HG03095 (cell line): ENCODE measurements around the gene NTRK3.

ENCODE experiments used
- ATAC-seq: cut with Tn5 transposase; IDR thresholded peaks from one replicate; pipeline ENCODE4 v1.9.1; 2021; ENCODE audit warnings: moderate library complexity; ENCODE audit not compliant: unreplicated experiment

NTRK3 gene

DNA sequence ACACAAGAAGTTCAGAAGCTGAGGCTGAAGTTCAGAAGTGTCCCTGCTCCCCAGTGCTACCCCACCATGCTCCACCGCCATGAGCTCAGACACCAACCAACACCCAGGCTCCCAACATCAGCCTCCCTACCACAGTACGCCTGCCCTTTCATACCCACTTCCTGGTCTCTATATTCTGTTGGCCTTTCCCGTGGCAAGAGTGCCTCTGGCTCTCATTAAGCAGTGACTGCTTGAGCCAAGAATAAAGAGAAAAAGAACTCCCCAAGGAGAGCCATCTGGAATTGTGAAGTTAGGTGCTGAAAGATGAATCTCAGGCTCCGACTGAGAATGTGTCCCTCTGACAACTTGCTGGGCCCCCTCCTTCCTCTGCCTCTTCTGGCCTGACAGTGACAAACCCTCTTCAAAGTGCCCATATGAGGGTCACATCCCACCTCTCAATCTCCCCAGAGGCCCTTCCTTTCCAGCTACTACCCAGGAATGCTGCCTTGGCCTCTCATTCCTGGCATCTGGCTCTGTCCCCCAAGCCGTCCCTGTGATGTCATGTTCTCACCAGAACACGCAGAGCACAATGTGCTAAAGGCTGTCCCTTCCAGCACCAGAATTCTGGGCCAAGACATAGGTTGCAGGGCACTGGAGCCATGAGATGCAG lies 306.8 kb downstream of the NTRK3 start:
- no peak for ATAC-seq

- no peak for ATAC-seq
Observed at GRCh38 chr15:87949151-87949574, 307.4 kb downstream of the NTRK3 start.

GRCh38 chr15:87947560-87947959 lies 309.0 kb downstream of the NTRK3 start:
- ATAC-seq = no peak

DNA sequence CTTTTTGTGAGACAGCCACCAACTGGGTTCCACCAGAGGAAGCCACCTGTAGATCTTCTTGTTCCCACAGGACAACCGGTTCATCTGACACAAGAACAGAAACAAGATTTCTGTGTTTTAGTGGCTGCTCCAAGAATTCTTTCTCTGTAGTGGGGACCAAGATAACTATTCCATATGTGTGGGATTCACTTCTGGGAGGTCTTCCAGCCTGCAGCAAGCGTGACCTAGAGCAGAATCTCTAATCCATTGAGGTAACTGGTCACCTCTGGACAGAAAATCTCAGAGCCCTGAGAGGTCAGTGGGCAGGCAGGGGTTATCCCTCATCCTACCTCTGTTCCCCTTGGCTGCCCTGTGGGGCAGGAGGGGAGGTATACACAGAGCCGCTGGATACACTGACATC lies 311.3 kb downstream of the NTRK3 start:
- ATAC-seq = no peak

GRCh38 chr15:87944691-87945090 lies 311.8 kb downstream of the NTRK3 start:
- ATAC-seq = no peak

- ATAC-seq = no peak
Observed at GRCh38 chr15:87944050-87944449, 312.5 kb downstream of the NTRK3 start.

- no peak for ATAC-seq
Observed at GRCh38 chr15:87943626-87944025, 312.9 kb downstream of the NTRK3 start.

GRCh38 chr15:87942316-87942715 lies 314.2 kb downstream of the NTRK3 start:
- no peak for ATAC-seq

GRCh38 chr15:87941606-87942005 lies 314.9 kb downstream of the NTRK3 start:
- ATAC-seq = no peak

DNA sequence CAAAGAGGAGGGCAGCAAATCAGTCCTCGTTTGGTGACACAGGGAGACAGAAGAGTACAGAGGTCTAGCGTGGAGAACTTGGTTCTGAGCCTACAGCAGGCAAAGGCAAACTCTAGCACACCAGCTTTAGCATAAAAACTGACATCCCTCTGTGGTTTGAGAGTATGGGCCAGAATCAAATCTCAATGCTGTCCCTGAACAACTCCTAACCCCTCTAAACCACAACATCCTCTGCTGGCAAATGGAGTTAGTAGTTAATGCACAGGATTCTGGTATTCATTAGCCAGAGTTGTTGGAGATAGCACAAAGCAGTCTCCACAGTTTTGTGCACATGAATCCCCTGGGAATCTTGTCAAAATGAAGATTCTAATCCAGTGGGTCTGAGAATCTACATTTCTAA lies 315.8 kb downstream of the NTRK3 start:
- no peak for ATAC-seq

- no peak for ATAC-seq
Observed at GRCh38 chr15:87939848-87940457, 316.6 kb downstream of the NTRK3 start.

DNA sequence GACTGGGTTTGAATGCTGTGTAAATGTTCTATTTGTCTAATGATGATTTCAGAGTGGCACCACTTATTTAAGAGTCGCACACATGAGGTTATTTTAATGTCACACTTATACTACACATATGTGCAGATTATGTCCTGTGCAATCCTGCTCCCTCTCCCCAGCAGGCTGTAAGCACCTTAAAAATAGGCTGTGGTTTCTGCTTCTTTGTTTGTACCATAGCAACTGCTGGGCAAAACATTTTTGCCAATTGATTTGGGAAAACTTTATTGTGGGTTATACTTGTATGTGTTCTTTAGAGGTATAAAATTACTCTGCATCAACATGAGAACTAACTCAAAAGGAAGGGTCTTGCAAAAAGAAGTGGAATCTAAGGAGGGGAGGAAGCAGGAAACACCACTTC lies 318.5 kb downstream of the NTRK3 start:
- ATAC-seq = no peak

- ATAC-seq = no peak
Observed at GRCh38 chr15:87935583-87935982, 321.0 kb downstream of the NTRK3 start.

DNA sequence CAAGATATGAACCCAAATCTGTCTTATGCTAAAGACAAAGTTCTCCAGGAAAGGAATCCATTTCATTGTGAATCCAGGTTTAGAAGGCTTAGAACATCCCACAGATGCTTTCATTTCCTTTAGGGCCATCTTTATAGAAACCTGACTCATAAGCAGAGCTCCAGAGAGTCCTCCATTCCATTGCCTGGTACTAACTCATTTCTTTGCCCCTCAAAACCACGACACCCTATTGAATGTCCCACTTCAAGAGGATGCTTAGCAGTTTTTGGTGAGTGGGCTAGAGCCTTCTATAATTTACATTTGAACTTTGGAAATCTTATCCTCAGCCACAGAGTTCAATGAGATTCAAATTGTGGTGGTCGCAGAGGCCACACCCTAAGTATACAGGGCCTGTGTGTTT lies 325.0 kb downstream of the NTRK3 start:
- ATAC-seq = no peak

DNA sequence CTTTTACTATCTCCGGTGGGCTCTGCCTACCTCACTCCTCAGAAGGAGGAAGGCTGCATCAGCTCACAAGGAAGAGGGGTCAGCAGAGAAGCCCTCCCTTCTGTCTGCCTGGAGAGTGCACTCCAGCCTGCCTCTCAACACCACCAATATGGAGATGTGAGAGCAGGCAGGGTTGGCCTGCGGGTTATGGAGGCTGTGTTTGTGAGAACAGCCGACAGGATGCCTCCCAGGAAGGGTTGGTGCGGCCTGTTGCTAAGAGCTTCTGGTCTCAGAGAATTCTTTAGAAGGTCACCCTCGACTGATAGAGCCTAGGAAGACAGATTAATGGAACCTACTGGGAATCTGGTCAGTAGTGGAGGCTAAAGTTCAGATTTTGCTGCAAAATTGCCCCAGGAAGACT lies 326.1 kb downstream of the NTRK3 start:
- ATAC-seq = no peak

GRCh38 chr15:87929841-87930240 lies 326.7 kb downstream of the NTRK3 start:
- ATAC-seq = no peak

DNA sequence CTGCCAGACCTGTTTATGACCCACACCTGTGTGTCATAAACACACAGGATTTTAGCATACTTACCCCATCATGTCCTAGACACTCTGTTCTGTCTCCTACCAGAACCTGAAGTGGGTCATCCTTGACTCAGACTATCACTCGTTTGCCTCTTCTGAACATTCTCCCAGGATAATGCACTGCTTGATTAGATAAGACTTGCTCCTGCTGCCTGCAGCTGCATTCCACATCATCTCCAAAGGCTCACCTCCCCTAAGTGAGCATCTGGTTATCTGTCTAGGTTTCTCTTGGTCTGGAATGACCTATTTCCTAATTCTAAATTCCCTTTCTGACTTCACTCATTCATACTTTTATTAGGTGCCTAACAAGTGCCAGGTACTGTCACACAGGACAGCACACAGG lies 332.1 kb downstream of the NTRK3 start:
- no peak for ATAC-seq

DNA sequence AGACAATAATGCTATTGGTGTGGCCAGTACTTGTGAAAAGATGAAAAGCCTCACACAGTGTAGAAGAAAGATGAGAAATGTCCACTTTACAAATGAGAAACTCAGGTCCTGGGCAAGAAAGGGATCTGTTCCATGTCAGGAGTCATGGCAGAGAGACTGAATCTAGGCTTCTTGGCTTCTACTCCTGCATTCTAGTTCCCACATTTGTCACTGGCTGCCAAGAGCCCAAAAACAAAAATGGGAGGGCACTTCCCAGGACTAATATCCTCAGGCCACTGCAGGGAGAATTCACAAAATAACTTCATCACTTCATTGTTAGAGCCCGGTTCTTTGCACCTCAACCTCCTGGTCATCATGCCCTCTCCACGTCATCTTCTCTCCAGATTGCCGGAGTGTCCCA lies 337.5 kb downstream of the NTRK3 start:
- ATAC-seq = no peak

DNA sequence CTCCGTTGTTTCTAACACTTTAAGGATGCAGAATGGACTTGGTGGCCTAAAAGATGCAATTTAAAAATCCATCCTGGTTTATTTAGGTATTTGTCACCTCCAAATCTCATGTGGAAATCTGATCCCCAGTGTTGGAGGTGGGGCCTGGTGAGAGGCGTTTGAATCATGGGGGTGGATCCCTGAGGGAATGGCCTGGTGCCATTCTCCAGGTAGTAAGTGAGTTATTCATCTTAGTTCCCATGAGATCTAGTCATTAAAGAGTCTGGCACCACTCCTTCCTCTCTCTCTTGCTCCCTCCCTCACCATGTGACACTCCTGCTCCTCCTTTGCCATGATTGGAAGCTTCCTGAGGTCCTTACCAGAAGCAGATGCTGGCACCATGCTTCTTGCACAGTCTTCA lies 339.1 kb downstream of the NTRK3 start:
- no peak for ATAC-seq

GRCh38 chr15:87916208-87916607 lies 340.3 kb downstream of the NTRK3 start:
- ATAC-seq = no peak

DNA sequence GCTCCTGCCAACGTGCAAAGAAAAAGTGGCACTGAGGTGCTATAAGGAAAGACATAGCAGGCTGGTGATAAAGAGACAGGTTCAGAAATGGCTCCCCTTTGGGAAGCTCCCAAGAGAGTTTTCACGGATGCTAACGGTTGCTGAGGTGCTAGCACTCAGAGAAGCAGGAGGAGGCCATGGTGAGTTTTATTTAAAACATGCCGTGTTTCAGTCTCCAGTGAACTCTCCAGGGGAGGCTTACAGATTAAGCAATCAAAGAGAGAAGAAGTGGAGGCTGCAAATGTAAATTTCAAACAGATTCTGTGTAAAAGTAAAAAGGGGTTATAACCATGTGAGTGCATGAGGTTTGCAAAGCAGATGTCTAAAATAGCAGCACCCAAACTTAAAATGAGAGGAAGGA lies 346.2 kb downstream of the NTRK3 start:
- ATAC-seq = no peak

GRCh38 chr15:87907676-87908446 lies 348.7 kb downstream of the NTRK3 start:
- ATAC-seq = no peak
